Astrocyte (in vitro differentiated cells and primary cell): ENCODE data around the gene RNU5D-1. TPM values are rescaled to one million over a fixed set of nuclear protein-coding genes. Genes with fewer than 3 reads are reported as not detected.

Source experiments
- DNase-seq: peaks from one replicate; pipeline ENCODE4 v3.0.0-alpha.2; 2010; ENCODE audit warnings: low read depth
- FAIRE-seq: peaks from 2 replicates; lab custom pipeline; 2011; peaks lifted over from hg19 to GRCh38; lab: Jason Lieb, UNC
- H2AFZ ChIP-seq: 2 replicates; pipeline ENCODE4 v1.6.0; 2012; ENCODE audit warnings: low read depth, low read length, inconsistent platforms
- H3K27ac ChIP-seq: 2 replicates; pipeline ENCODE4 v1.5.1; 2011; ENCODE audit warnings: low read depth, low read length, inconsistent platforms
- H3K27me3 ChIP-seq: 2 replicates; pipeline ENCODE4 v1.6.0; 2011; ENCODE audit warnings: low read length, inconsistent platforms; ENCODE audit not compliant: insufficient read depth
- H3K36me3 ChIP-seq: 2 replicates; pipeline ENCODE4 v1.5.1; 2011; ENCODE audit warnings: low read length, inconsistent platforms; ENCODE audit not compliant: insufficient read depth
- H3K4me1 ChIP-seq: 2 replicates; pipeline ENCODE4 v1.5.1; 2011; ENCODE audit warnings: low read length, inconsistent platforms; ENCODE audit not compliant: insufficient read depth
- H3K4me2 ChIP-seq: 2 replicates; pipeline ENCODE4 v1.6.0; 2012; ENCODE audit warnings: low read length, inconsistent platforms
- H3K4me3 ChIP-seq: 2 replicates; pipeline ENCODE4 v1.5.1; 2011; ENCODE audit warnings: low read depth, mild to moderate bottlenecking, low read length, inconsistent platforms; ENCODE audit not compliant: insufficient read depth
- H3K79me2 ChIP-seq: 2 replicates; pipeline ENCODE4 v1.6.0; 2012; ENCODE audit warnings: mild to moderate bottlenecking, low read length, inconsistent platforms; ENCODE audit not compliant: insufficient read depth
- H3K9ac ChIP-seq: 2 replicates; pipeline ENCODE4 v1.6.0; 2012; ENCODE audit warnings: mild to moderate bottlenecking, low read length, inconsistent platforms
- H3K9me3 ChIP-seq: 2 replicates; pipeline ENCODE4 v1.5.1; 2012; ENCODE audit warnings: low read depth, mild to moderate bottlenecking, low read length, inconsistent platforms; ENCODE audit not compliant: insufficient read depth
- H4K20me1 ChIP-seq: 2 replicates; pipeline ENCODE4 v1.6.0; 2012; ENCODE audit warnings: low read length, inconsistent platforms; ENCODE audit not compliant: insufficient read depth
- H3K27ac Mint-ChIP-seq: one replicate; pipeline ENCODE4 v1.8.0; 2021; ENCODE audit warnings: mild to moderate bottlenecking, mixed read lengths; ENCODE audit not compliant: unreplicated experiment
- H3K27me3 Mint-ChIP-seq: one replicate; pipeline ENCODE4 v1.8.0; 2021; ENCODE audit warnings: low read depth, mixed read lengths; ENCODE audit not compliant: unreplicated experiment
- H3K36me3 Mint-ChIP-seq: one replicate; pipeline ENCODE4 v1.8.0; 2021; ENCODE audit warnings: low read depth, mixed read lengths; ENCODE audit not compliant: unreplicated experiment
- H3K4me1 Mint-ChIP-seq: one replicate; pipeline ENCODE4 v1.8.0; 2021; ENCODE audit warnings: low read depth, mixed read lengths; ENCODE audit not compliant: unreplicated experiment
- H3K4me3 Mint-ChIP-seq: one replicate; pipeline ENCODE4 v1.8.0; 2021; ENCODE audit warnings: mild to moderate bottlenecking, moderate library complexity, mixed read lengths; ENCODE audit not compliant: unreplicated experiment
- H3K9me3 Mint-ChIP-seq: one replicate; pipeline ENCODE4 v1.8.0; 2021; ENCODE audit warnings: mild to moderate bottlenecking, mixed read lengths; ENCODE audit not compliant: unreplicated experiment
- EZH2 ChIP-seq: IDR thresholded peaks from 2 replicates; pipeline ENCODE4 v1.6.1; 2012; ENCODE audit warnings: mild to moderate bottlenecking, low read length, inconsistent platforms; ENCODE audit not compliant: insufficient read depth
- total RNA-seq: library from RNA; stranded (reverse); gene quantifications from 2 replicates; pipeline ENCODE4 v1.2.1, GENCODE V29; 2021
- TF ChIP-seq, protein P1 (sequence below): IDR thresholded peaks from 2 replicates; pipeline ENCODE4 v1.5.1; 2011; ENCODE audit warnings: low read depth, mild to moderate bottlenecking, inconsistent platforms, low read length, moderate library complexity; ENCODE audit not compliant: insufficient read depth

RNU5D-1 gene
- total RNA-seq, 1 donor from 2014 or later: not detected

DNA sequence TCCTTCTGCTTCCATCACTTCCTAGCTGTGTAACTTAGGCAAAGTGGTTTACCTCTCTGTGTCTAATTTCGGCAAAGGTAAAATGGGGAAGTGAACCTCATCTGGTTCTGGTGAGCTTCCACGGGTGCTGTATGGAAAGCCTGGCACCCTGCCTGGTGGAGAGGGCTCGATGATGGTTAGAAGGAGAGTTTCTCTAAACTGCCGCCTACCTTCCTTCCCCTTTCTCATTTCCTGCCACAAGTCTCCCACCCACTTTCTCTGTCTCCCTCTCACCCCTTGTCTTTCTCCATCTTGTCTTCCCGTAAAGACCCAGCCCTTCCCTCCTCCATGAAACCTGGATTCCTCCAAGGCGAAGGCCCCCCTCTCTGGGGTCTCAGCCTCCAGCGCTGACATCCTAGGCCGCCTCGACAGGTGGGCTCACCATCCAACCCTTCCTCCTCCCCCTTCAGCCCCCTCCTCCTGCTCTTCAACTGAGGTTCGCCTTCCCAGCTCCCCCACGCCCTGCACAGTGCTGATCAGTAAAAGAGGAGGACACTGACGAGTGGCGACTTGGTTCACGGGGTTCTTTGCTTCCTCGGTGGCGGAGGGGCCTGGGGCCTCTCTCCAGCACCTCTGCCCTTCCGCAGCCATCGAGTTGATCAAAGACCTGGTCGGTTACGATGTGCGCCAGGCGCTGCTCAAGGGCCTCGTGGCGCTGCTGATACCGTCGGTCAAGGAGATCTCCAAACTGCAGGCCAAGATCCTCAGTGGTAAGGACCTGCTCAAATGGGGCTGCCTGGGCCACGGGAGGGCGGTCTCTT lies 7.3 kb downstream of the RNU5D-1 start:
- Histone ChIP-seq H3K4me3 (no peak overlapping the region), H3K27me3 (no peaks in the 10 kb centered on the region), H3K79me2 (no peaks in the 10 kb centered on the region), H3K27ac (no peak overlapping the region), H3K9ac (no peak overlapping the region), H3K4me2 (no peak overlapping the region), H4K20me1 (no peaks in the 10 kb centered on the region), H3K4me1 (peaks cover 3% of the 10 kb centered on the region), H3K36me3 (no peaks in the 10 kb centered on the region), H2AFZ (no peak overlapping the region), H3K9me3 (no peaks in the 10 kb centered on the region)
- DNase-seq (no peak), FAIRE-seq (no peak)
- Mint-ChIP-seq H3K27me3 (no peaks in the 10 kb centered on the region), H3K4me3 (no peak overlapping the region), H3K9me3 (peaks cover 2% of the 10 kb centered on the region), H3K27ac (peak overlapping the region; percentile 72), H3K4me1 (peaks cover 4% of the 10 kb centered on the region), H3K36me3 (no peaks in the 10 kb centered on the region)
- no peak for TF ChIP-seq EZH2
- TF ChIP-seq, protein P1, sequence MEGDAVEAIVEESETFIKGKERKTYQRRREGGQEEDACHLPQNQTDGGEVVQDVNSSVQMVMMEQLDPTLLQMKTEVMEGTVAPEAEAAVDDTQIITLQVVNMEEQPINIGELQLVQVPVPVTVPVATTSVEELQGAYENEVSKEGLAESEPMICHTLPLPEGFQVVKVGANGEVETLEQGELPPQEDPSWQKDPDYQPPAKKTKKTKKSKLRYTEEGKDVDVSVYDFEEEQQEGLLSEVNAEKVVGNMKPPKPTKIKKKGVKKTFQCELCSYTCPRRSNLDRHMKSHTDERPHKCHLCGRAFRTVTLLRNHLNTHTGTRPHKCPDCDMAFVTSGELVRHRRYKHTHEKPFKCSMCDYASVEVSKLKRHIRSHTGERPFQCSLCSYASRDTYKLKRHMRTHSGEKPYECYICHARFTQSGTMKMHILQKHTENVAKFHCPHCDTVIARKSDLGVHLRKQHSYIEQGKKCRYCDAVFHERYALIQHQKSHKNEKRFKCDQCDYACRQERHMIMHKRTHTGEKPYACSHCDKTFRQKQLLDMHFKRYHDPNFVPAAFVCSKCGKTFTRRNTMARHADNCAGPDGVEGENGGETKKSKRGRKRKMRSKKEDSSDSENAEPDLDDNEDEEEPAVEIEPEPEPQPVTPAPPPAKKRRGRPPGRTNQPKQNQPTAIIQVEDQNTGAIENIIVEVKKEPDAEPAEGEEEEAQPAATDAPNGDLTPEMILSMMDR: no peak

DNA sequence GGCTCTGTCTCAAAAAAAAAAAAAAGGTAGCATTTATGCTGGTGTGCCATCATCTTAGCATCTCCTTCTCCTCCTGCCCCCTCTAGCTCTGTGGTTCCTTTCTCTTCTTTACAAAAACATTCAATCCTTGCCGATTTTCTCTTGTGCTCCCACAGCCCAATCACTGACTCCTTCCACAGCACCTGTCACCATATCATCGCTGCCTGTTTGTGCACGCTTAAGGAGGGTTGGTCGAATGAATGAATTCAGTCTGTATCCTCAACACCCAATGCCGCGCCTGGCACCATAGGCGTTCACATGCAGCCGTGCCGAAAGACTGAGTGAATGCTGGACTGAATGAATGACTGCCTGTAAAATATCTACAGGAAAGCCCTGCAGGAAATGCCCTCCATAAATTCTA lies 7.9 kb downstream of the RNU5D-1 start:
- FAIRE-seq (no peak), DNase-seq (no peak)
- no peaks in the 10 kb centered on the region for H4K20me1 ChIP-seq
- H3K27ac ChIP-seq: no peak overlapping the region
- peaks cover 3% of the 10 kb centered on the region for H3K4me1 ChIP-seq
- no peak overlapping the region for H3K27ac Mint-ChIP-seq
- TF ChIP-seq, protein P1: no peak
- TF ChIP-seq EZH2: no peak
- H3K27me3 Mint-ChIP-seq: no peaks in the 10 kb centered on the region
- no peaks in the 10 kb centered on the region for H3K36me3 ChIP-seq
- H2AFZ ChIP-seq: no peak overlapping the region
- H3K36me3 Mint-ChIP-seq: no peaks in the 10 kb centered on the region
- no peaks in the 10 kb centered on the region for H3K9me3 ChIP-seq
- no peak overlapping the region for H3K9ac ChIP-seq
- H3K27me3 ChIP-seq: no peaks in the 10 kb centered on the region
- peaks cover 2% of the 10 kb centered on the region for H3K9me3 Mint-ChIP-seq
- no peak overlapping the region for H3K4me3 Mint-ChIP-seq
- peaks cover 4% of the 10 kb centered on the region for H3K4me1 Mint-ChIP-seq
- H3K4me3 ChIP-seq: no peak overlapping the region
- no peaks in the 10 kb centered on the region for H3K79me2 ChIP-seq
- no peak overlapping the region for H3K4me2 ChIP-seq
